ENCODE results near the gene DHX9.

DHX9 gene

GRCh38 chr1:182842265-182842664, 3.1 kb downstream of the DHX9 start:
- DNase-seq: no peak

- no peak for DNase-seq
Measured at GRCh38 chr1:182845379-182845778, 6.2 kb downstream of the DHX9 start.

GRCh38 chr1:182845894-182846293, 6.7 kb downstream of the DHX9 start:
- DNase-seq: no peak

GRCh38 chr1:182847105-182847504, 8.0 kb downstream of the DHX9 start:
- DNase-seq: no peak

- no peak for DNase-seq
Measured at GRCh38 chr1:182848736-182849135, 9.6 kb downstream of the DHX9 start.

GRCh38 chr1:182850319-182850718, 11.2 kb downstream of the DHX9 start:
- no peak for DNase-seq

- DNase-seq: no peak
Measured at GRCh38 chr1:182851825-182852224, 12.7 kb downstream of the DHX9 start.

- no peak for DNase-seq
Measured at GRCh38 chr1:182855911-182856310, 16.8 kb downstream of the DHX9 start.

GRCh38 chr1:182857212-182857611, 18.1 kb downstream of the DHX9 start:
- no peak for DNase-seq

GRCh38 chr1:182860658-182861057, 21.5 kb downstream of the DHX9 start:
- no peak for DNase-seq

- no peak for DNase-seq
Measured at GRCh38 chr1:182861994-182862393, 22.8 kb downstream of the DHX9 start.

GRCh38 chr1:182862827-182863226, 23.7 kb downstream of the DHX9 start:
- no peak for DNase-seq

GRCh38 chr1:182863940-182864339, 24.8 kb downstream of the DHX9 start:
- no peak for DNase-seq

GRCh38 chr1:182867861-182868260, 28.7 kb downstream of the DHX9 start:
- no peak for DNase-seq

- no peak for DNase-seq
Measured at GRCh38 chr1:182869241-182869666, 30.1 kb downstream of the DHX9 start.

GRCh38 chr1:182872881-182873280, 33.7 kb downstream of the DHX9 start:
- DNase-seq: no peak

GRCh38 chr1:182875889-182876288, 36.7 kb downstream of the DHX9 start:
- no peak for DNase-seq

GRCh38 chr1:182877331-182877730, 38.2 kb downstream of the DHX9 start:
- no peak for DNase-seq

GRCh38 chr1:182877842-182878241, 38.7 kb downstream of the DHX9 start:
- DNase-seq: no peak

GRCh38 chr1:182884872-182885271, 45.7 kb downstream of the DHX9 start:
- DNase-seq: no peak

- no peak for DNase-seq
Measured at GRCh38 chr1:182885591-182885990, 46.4 kb downstream of the DHX9 start.

- no peak for DNase-seq
Measured at GRCh38 chr1:182886985-182887384, 47.8 kb downstream of the DHX9 start.

GRCh38 chr1:182888736-182889531, 49.8 kb downstream of the DHX9 start:
- no peak for DNase-seq

- no peak for DNase-seq
Measured at GRCh38 chr1:182889997-182890396, 50.9 kb downstream of the DHX9 start.
